HEK293 (cell line): ENCODE results near the gene RBM4B.

Experiments
- CTCF ChIA-PET: fragments of 350-600 bp; formaldehyde crosslinking; extraction: SDS; loops from one replicate; lab custom pipeline; 2021; ENCODE audit warnings: antibody characterized with exemption; lab: Yijun Ruan, JAX
- POLR2A ChIA-PET: fragments of 300-600 bp; formaldehyde crosslinking; extraction: SDS; loops from one replicate; lab custom pipeline; 2020; ENCODE audit warnings: antibody characterized with exemption, inconsistent platforms; lab: Yijun Ruan, JAX
- H3K27ac ChIP-seq: fragments of 200-500 bp; sonication (Bioruptor generic); 2 replicates; pipeline ENCODE4 v1.5.1; 2014; ENCODE audit warnings: low read depth, low read length, control low read depth, inconsistent platforms; ENCODE audit errors: extremely low read depth
- H3K36me3 ChIP-seq, 2 experiments: fragments of 200-500 bp in 1 of 2; sonication (Bioruptor generic) in 1 of 2; 1 replicate in 1 of 2; 2 replicates in 1 of 2; pipeline ENCODE4 v1.5.1; 2014 to 2017; ENCODE audit warnings: inconsistent platforms in 2 of 2, low read length in 2 of 2; ENCODE audit not compliant: control insufficient read depth in 2 of 2, insufficient read depth in 1 of 2
- H3K4me1 ChIP-seq: fragments of 200-500 bp; sonication (Bioruptor generic); 2 replicates; pipeline ENCODE4 v1.5.1; 2014; ENCODE audit warnings: mild to moderate bottlenecking, low read length, inconsistent platforms; ENCODE audit not compliant: control insufficient read depth, insufficient read depth
- H3K4me3 ChIP-seq: 2 replicates; pipeline ENCODE4 v1.5.1; 2011; ENCODE audit warnings: low read depth, mild to moderate bottlenecking, control low read depth, low read length, moderate library complexity
- H3K9me3 ChIP-seq: fragments of 200-500 bp; sonication (Bioruptor generic); 2 replicates; pipeline ENCODE4 v1.5.1; 2014; ENCODE audit warnings: low read depth, low read length, inconsistent platforms; ENCODE audit not compliant: control insufficient read depth, insufficient read depth
- SP3 ChIP-seq: fragments of 450-650 bp; formaldehyde crosslinking; IDR thresholded peaks from 2 replicates; pipeline ENCODE4 v1.5.1; 2016; ENCODE audit warnings: missing biosample characterization, missing genetic modification characterization
- ZIC2 ChIP-seq: fragments of 450-650 bp; formaldehyde crosslinking; IDR thresholded peaks from 2 replicates; pipeline ENCODE4 v1.5.1; 2016; ENCODE audit warnings: missing biosample characterization, missing genetic modification characterization
- ZNF174 ChIP-seq: fragments of 450-650 bp; formaldehyde crosslinking; IDR thresholded peaks from 2 replicates; pipeline ENCODE4 v1.5.0; 2017; ENCODE audit warnings: missing biosample characterization, mild to moderate bottlenecking, missing genetic modification characterization
- ZNF324 ChIP-seq: fragments of 450-650 bp; formaldehyde crosslinking; IDR thresholded peaks from 2 replicates; pipeline ENCODE4 v1.5.1; 2016; ENCODE audit warnings: missing biosample characterization, missing genetic modification characterization
- ZNF404 ChIP-seq: fragments of 450-650 bp; formaldehyde crosslinking; IDR thresholded peaks from 2 replicates; pipeline ENCODE4 v1.5.1; 2017; ENCODE audit warnings: missing biosample characterization, missing genetic modification characterization
- TF ChIP-seq, protein P1 (sequence below): fragments of 450-650 bp; formaldehyde crosslinking; IDR thresholded peaks from 2 replicates; pipeline ENCODE4 v1.5.1; 2016; ENCODE audit warnings: missing biosample characterization, missing genetic modification characterization, borderline replicate concordance
- TF ChIP-seq, protein P2 (sequence below): fragments of 450-650 bp; formaldehyde crosslinking; IDR thresholded peaks from 2 replicates; pipeline ENCODE4 v1.5.1; 2016; ENCODE audit warnings: missing biosample characterization, missing genetic modification characterization
- TF ChIP-seq, protein P3 (sequence below): fragments of 450-650 bp; formaldehyde crosslinking; IDR thresholded peaks from 2 replicates; pipeline ENCODE4 v1.5.1; 2016; ENCODE audit warnings: missing biosample characterization, missing genetic modification characterization

RBM4B gene

GRCh38 chr11:66719111-66719872, 41.6 kb upstream of the RBM4B start:
- no peak overlapping the region for H3K4me3 ChIP-seq
- H3K27ac ChIP-seq, result no peak overlapping the region
- H3K4me1 ChIP-seq, result peaks cover 11% of the 10 kb centered on the region; the same call in 1 of the 2 replicates
- CTCF ChIA-PET, result no interaction called here
- no peaks in the 10 kb centered on the region for H3K9me3 ChIP-seq
- TF ChIP-seq ZNF404 (tag by site-specific recombination) (no peak), ZIC2 (tag by site-specific recombination) (0 out of 2 replicates have a peak, but pooled peaks have one; percentile 30)
- TF ChIP-seq, all 188 proteins: peak for 1
- H3K36me3 ChIP-seq, result peaks cover 0 to 47% of the 10 kb centered on the region in 2 experiments; a peak in 2 of 3 replicates
- POLR2A ChIA-PET, result no interaction called here

DNA sequence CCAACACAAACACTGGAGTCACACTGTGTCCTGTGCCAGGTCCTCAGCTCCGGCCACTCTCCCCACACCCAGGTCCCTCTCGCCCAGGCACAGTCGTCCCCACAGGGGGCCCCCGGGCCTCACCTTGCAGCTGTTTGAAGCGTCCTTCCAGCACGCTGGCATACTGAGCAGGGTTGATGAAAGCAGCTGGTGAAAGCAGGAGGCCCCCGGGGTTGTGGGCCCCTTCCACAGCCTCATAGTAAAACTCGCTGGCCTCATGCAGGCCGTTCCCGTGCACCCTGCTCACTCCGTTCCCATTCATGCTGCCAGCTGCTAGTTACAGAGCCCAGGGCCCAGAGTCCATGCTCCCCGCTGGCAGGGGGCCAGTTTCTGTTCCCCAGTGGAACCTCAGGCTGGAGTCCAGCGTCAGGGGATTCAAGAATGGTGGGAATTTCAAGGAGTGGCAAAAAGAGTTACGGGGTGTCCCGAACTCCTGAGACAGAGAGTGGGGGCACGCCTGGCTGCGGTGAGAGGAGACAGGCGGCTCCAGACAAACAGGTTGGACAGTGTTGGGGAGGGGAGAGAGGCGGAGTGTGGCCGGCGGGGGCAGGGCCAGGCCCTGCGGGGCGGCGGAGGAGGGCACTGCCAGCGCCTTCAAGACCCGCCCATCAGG, 40.8 kb upstream of the RBM4B start:
- POLR2A ChIA-PET, result no interaction called here
- H3K4me3 ChIP-seq, result no peak overlapping the region
- CTCF ChIA-PET, result interaction anchor here (0.6 to 0.7 kb wide), 2 partner anchors 128 to 166 kb away, joined by 3 to 4 read pairs; no protein-coding TSS in a partner anchor

More for the DNA sequence above, 40.8 kb upstream of the RBM4B start:
- Histone ChIP-seq H3K27ac (no peak overlapping the region), H3K36me3 (peaks cover under 1 to 55% of the 10 kb centered on the region in 2 experiments; a peak in 2 of 3 replicates), H3K9me3 (no peaks in the 10 kb centered on the region), H3K4me1 (peaks cover 9% of the 10 kb centered on the region; the same call in 1 of the 2 replicates)
- TF ChIP-seq SP3 (tag by site-specific recombination), result no peak
- no peak for TF ChIP-seq ZNF174 (tag by site-specific recombination)
- TF ChIP-seq, protein P1, sequence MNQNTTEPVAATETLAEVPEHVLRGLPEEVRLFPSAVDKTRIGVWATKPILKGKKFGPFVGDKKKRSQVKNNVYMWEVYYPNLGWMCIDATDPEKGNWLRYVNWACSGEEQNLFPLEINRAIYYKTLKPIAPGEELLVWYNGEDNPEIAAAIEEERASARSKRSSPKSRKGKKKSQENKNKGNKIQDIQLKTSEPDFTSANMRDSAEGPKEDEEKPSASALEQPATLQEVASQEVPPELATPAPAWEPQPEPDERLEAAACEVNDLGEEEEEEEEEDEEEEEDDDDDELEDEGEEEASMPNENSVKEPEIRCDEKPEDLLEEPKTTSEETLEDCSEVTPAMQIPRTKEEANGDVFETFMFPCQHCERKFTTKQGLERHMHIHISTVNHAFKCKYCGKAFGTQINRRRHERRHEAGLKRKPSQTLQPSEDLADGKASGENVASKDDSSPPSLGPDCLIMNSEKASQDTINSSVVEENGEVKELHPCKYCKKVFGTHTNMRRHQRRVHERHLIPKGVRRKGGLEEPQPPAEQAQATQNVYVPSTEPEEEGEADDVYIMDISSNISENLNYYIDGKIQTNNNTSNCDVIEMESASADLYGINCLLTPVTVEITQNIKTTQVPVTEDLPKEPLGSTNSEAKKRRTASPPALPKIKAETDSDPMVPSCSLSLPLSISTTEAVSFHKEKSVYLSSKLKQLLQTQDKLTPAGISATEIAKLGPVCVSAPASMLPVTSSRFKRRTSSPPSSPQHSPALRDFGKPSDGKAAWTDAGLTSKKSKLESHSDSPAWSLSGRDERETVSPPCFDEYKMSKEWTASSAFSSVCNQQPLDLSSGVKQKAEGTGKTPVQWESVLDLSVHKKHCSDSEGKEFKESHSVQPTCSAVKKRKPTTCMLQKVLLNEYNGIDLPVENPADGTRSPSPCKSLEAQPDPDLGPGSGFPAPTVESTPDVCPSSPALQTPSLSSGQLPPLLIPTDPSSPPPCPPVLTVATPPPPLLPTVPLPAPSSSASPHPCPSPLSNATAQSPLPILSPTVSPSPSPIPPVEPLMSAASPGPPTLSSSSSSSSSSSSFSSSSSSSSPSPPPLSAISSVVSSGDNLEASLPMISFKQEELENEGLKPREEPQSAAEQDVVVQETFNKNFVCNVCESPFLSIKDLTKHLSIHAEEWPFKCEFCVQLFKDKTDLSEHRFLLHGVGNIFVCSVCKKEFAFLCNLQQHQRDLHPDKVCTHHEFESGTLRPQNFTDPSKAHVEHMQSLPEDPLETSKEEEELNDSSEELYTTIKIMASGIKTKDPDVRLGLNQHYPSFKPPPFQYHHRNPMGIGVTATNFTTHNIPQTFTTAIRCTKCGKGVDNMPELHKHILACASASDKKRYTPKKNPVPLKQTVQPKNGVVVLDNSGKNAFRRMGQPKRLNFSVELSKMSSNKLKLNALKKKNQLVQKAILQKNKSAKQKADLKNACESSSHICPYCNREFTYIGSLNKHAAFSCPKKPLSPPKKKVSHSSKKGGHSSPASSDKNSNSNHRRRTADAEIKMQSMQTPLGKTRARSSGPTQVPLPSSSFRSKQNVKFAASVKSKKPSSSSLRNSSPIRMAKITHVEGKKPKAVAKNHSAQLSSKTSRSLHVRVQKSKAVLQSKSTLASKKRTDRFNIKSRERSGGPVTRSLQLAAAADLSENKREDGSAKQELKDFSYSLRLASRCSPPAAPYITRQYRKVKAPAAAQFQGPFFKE (tag by site-specific recombination), result no peak
- TF ChIP-seq ZNF324, result no peak
- TF ChIP-seq, protein P2, sequence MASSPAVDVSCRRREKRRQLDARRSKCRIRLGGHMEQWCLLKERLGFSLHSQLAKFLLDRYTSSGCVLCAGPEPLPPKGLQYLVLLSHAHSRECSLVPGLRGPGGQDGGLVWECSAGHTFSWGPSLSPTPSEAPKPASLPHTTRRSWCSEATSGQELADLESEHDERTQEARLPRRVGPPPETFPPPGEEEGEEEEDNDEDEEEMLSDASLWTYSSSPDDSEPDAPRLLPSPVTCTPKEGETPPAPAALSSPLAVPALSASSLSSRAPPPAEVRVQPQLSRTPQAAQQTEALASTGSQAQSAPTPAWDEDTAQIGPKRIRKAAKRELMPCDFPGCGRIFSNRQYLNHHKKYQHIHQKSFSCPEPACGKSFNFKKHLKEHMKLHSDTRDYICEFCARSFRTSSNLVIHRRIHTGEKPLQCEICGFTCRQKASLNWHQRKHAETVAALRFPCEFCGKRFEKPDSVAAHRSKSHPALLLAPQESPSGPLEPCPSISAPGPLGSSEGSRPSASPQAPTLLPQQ (tag by site-specific recombination), result no peak
- TF ChIP-seq, protein P3, sequence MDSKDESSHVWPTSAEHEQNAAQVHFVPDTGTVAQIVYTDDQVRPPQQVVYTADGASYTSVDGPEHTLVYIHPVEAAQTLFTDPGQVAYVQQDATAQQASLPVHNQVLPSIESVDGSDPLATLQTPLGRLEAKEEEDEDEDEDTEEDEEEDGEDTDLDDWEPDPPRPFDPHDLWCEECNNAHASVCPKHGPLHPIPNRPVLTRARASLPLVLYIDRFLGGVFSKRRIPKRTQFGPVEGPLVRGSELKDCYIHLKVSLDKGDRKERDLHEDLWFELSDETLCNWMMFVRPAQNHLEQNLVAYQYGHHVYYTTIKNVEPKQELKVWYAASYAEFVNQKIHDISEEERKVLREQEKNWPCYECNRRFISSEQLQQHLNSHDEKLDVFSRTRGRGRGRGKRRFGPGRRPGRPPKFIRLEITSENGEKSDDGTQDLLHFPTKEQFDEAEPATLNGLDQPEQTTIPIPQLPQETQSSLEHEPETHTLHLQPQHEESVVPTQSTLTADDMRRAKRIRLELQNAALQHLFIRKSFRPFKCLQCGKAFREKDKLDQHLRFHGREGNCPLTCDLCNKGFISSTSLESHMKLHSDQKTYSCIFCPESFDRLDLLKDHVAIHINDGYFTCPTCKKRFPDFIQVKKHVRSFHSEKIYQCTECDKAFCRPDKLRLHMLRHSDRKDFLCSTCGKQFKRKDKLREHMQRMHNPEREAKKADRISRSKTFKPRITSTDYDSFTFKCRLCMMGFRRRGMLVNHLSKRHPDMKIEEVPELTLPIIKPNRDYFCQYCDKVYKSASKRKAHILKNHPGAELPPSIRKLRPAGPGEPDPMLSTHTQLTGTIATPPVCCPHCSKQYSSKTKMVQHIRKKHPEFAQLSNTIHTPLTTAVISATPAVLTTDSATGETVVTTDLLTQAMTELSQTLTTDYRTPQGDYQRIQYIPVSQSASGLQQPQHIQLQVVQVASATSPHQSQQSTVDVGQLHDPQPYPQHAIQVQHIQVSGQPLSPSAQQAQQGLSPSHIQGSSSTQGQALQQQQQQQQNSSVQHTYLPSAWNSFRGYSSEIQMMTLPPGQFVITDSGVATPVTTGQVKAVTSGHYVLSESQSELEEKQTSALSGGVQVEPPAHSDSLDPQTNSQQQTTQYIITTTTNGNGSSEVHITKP (tag by site-specific recombination), result no peak
- TF ChIP-seq ZIC2 (tag by site-specific recombination), result peak; percentile 70
